HL-60 (cell line): ENCODE measurements around the gene MYH7B.

Experiments used
- DNase-seq, 2 experiments: peaks; one replicate each; pipeline ENCODE4 v3.0.0-alpha.2; 2010 to 2020; ENCODE audit warnings: low read depth in 1 of 2, low spot score in 1 of 2
- H3K27ac ChIP-seq: fragments of 250-450 bp; sonication (Bioruptor Pico); replicated peaks from 2 replicates; pipeline ENCODE4 v1.5.1; 2020; ENCODE audit warnings: mild to moderate bottlenecking, moderate library complexity
- H3K27me3 ChIP-seq: fragments of 250-450 bp; sonication (Bioruptor Pico); 2 replicates; pipeline ENCODE4 v1.5.1; 2021; ENCODE audit warnings: mild to moderate bottlenecking, moderate library complexity; ENCODE audit not compliant: insufficient read depth, poor library complexity, severe bottlenecking
- H3K4me3 ChIP-seq: replicated peaks from 2 replicates; pipeline ENCODE4 v1.5.1; 2011; ENCODE audit warnings: mild to moderate bottlenecking, control low read depth, low read length; ENCODE audit not compliant: insufficient read depth
- CTCF ChIP-seq: IDR thresholded peaks from one replicate; pipeline ENCODE4 v1.5.1; 2011; ENCODE audit warnings: low read length, control low read depth, inconsistent platforms; ENCODE audit not compliant: insufficient read depth
- GABPA ChIP-seq: IDR thresholded peaks from 2 replicates; pipeline ENCODE4 v1.6.1; 2012; ENCODE audit warnings: low read depth
- POLR2AphosphoS5 ChIP-seq: IDR thresholded peaks from 2 replicates; pipeline ENCODE4 v1.6.1; 2012; ENCODE audit warnings: low read depth
- REST ChIP-seq: IDR thresholded peaks from 2 replicates; pipeline ENCODE4 v1.6.1; 2012; ENCODE audit warnings: low read depth; ENCODE audit not compliant: insufficient replicate concordance
- SPI1 ChIP-seq: IDR thresholded peaks from 2 replicates; pipeline ENCODE4 v1.6.1; 2012; ENCODE audit warnings: low read depth, mild to moderate bottlenecking, borderline replicate concordance

The MYH7B gene

GRCh38 chr20:34989670-34990069, 34.0 kb downstream of the MYH7B start:
- Histone ChIP-seq H3K4me3 (no peak overlapping the region), H3K27me3 (no peaks in the 10 kb centered on the region), H3K27ac (no peak overlapping the region)
- TF ChIP-seq POLR2AphosphoS5, result no peak
- TF ChIP-seq SPI1, result no peak
- no peak for TF ChIP-seq GABPA
- no peak for TF ChIP-seq REST
- no peak for TF ChIP-seq CTCF
- no peak for DNase-seq

- no peak for DNase-seq
Observed at GRCh38 chr20:34990231-34990630, 34.6 kb downstream of the MYH7B start.

GRCh38 chr20:34990661-34991214, 35.1 kb downstream of the MYH7B start:
- DNase-seq, result no peak
- no peak overlapping the region for H3K27ac ChIP-seq
- H3K27me3 ChIP-seq, result no peaks in the 10 kb centered on the region
- TF ChIP-seq SPI1 (no peak), POLR2AphosphoS5 (no peak), GABPA (no peak), REST (no peak), CTCF (no peak)
- no peak overlapping the region for H3K4me3 ChIP-seq

More at GRCh38 chr20:34990231-34990630, 34.6 kb downstream of the MYH7B start:
- H3K4me3 ChIP-seq, result no peak overlapping the region
- H3K27ac ChIP-seq, result no peak overlapping the region
- TF ChIP-seq REST, result no peak
- no peak for TF ChIP-seq POLR2AphosphoS5
- no peak for TF ChIP-seq CTCF
- TF ChIP-seq SPI1, result no peak
- no peak for TF ChIP-seq GABPA
- H3K27me3 ChIP-seq, result no peaks in the 10 kb centered on the region
